Measurements from ENCODE around the gene NUDT1. TPM values are rescaled to one million over a fixed set of nuclear protein-coding genes. Genes with fewer than 3 reads are reported as not detected.

NUDT1 gene
- total and polyA plus RNA-seq, 2 donors (not counting 3 experiments of a cell fraction or from before 2014, with no cell fraction given) = 23.9 to 25.9 TPM

GRCh38 chr7:2245883-2246675 is 4.1 kb downstream of the NUDT1 start:
- Histone ChIP-seq H3K4me2 (ENCODE audit: insufficient read depth, low read length) (no peak overlapping the region), H2AFZ (ENCODE audit: low read depth, low read length) (no peak overlapping the region), H3K4me1 (ENCODE audit: control insufficient read depth, extremely low read depth, insufficient read depth, low read length) (peaks cover 23% of the 10 kb centered on the region), H3K27me3 (ENCODE audit: control insufficient read depth in 2 of 2, insufficient read depth in 2 of 2, low read length in 2 of 2) (no peaks in the 10 kb centered on the region), H3K36me3 (ENCODE audit: control insufficient read depth in 2 of 2, extremely low read depth in 1 of 2, insufficient read depth in 2 of 2, low read length in 2 of 2) (no peaks in the 10 kb centered on the region), H3K9me3 (replicated peaks; ENCODE audit: control insufficient read depth, insufficient read depth, low read length) (no peaks in the 10 kb centered on the region), H3K4me3 (replicated peaks in 1 of 3; ENCODE audit: insufficient read depth in 1 of 3, low read depth in 1 of 3, low read length in 3 of 3) (no peak overlapping the region), H3K27ac (ENCODE audit: insufficient read depth, low read depth, low read length) (no peak overlapping the region), H3K9me1 (replicated peaks; ENCODE audit: control insufficient read depth, extremely low read depth, insufficient read depth, low read length) (no peaks in the 10 kb centered on the region), H3K9ac (replicated peaks; ENCODE audit: extremely low read depth, insufficient read depth, low read length) (no peak overlapping the region), H4K20me1 (replicated peaks; ENCODE audit: control insufficient read depth, extremely low read depth, insufficient read depth, low read length) (no peaks in the 10 kb centered on the region), H3K79me2 (ENCODE audit: control insufficient read depth, insufficient read depth, low read length) (peaks cover 5% of the 10 kb centered on the region)
- POLR2A ChIA-PET = no interaction called here
- CTCF ChIA-PET = interaction anchor here (1.1 to 2.4 kb wide), 2 partner anchors 11 to 102 kb away, joined by 4 to 25 read pairs; no protein-coding TSS in a partner anchor
- DNase-seq (ENCODE audit: low read depth, low spot score) = no peak
- FAIRE-seq = no peak
- intact Hi-C loops (cut with micrococcal nuclease) (no loop called here), dilution Hi-C loops (cut with MboI; ENCODE audit: extremely low pct_ligation_motif_present, low sequenced_read_pairs) (no loop called here)
- TF ChIP-seq JUN (IDR thresholded peaks at IDR 0.05; ENCODE audit: borderline replicate concordance, insufficient read depth, insufficient read length, low read depth) (no peak), MYC (IDR thresholded peaks at IDR 0.05; ENCODE audit: low read depth, low read length) (no peak)
- BruUV-seq (replicated peaks) = no TSS peak

DNA sequence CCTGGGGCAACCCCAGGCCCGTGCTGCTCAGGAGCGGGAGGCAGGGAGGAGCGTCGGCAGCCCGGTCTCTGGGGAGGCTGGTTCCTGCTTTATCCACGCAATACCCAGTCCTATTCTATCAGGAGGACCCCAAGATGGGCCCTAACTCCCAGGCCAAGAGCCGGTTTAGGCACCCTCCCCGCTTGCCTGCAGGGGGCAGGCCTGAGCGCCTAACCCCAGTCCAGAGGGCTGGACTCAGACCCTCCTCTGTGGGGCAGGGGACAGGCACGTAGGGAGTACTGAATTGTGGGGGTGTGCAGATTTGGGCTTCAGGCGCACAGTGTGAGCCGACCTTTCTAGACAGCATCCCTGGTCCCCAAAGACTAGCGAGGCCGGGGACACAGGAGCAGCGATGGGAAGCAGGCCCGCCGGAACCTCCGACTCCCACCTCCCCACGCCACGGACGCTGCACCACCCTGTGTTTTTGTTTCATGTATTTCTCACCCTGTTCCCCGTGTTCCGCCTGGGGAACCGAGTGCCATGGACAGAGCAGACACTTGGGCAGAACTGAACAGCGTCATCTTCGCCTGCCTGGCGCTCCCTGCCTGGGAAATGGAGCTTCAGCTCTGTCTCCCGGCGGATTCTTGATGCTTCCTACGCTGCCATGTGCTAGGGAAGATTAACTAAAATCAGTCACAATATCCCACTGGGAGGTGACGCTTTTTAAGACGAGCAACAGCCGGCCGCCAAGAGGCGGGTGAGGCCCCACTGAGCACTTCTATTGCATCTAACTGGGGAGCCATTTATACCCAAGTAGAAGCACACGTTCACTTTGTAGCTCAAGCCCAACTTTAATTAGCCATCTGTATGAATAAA is 5.3 kb downstream of the NUDT1 start:
- Histone ChIP-seq H3K27me3 (ENCODE audit: control insufficient read depth in 2 of 2, insufficient read depth in 2 of 2, low read length in 2 of 2) (no peaks in the 10 kb centered on the region), H3K27ac (ENCODE audit: insufficient read depth, low read depth, low read length) (no peak overlapping the region), H3K4me2 (ENCODE audit: insufficient read depth, low read length) (no peak overlapping the region), H3K9me3 (replicated peaks; ENCODE audit: control insufficient read depth, insufficient read depth, low read length) (no peaks in the 10 kb centered on the region), H4K20me1 (replicated peaks; ENCODE audit: control insufficient read depth, extremely low read depth, insufficient read depth, low read length) (no peaks in the 10 kb centered on the region), H2AFZ (ENCODE audit: low read depth, low read length) (no peak overlapping the region), H3K9ac (replicated peaks; ENCODE audit: extremely low read depth, insufficient read depth, low read length) (no peak overlapping the region), H3K9me1 (replicated peaks; ENCODE audit: control insufficient read depth, extremely low read depth, insufficient read depth, low read length) (no peaks in the 10 kb centered on the region), H3K36me3 (ENCODE audit: control insufficient read depth in 2 of 2, extremely low read depth in 1 of 2, insufficient read depth in 2 of 2, low read length in 2 of 2) (no peaks in the 10 kb centered on the region), H3K4me1 (ENCODE audit: control insufficient read depth, extremely low read depth, insufficient read depth, low read length) (peaks cover 22% of the 10 kb centered on the region), H3K4me3 (replicated peaks in 1 of 3; ENCODE audit: insufficient read depth in 1 of 3, low read depth in 1 of 3, low read length in 3 of 3) (no peak overlapping the region), H3K79me2 (ENCODE audit: control insufficient read depth, insufficient read depth, low read length) (no peaks in the 10 kb centered on the region)
- TF ChIP-seq GATA2 (IDR thresholded peaks at IDR 0.05; ENCODE audit: insufficient read depth, insufficient read length, low read depth, low read length) (no peak), MYC (IDR thresholded peaks at IDR 0.05; ENCODE audit: low read depth, low read length) (no peak), POLR2AphosphoS5 (IDR thresholded peaks at IDR 0.05; ENCODE audit: insufficient read depth, low read depth, low read length) (no peak), MAX (IDR thresholded peaks at IDR 0.05; ENCODE audit: insufficient read depth, insufficient read length) (no peak), CTCF (IDR thresholded peaks at IDR 0.05; ENCODE audit: extremely low read depth in 1 of 2, insufficient read depth in 1 of 2, low read depth in 1 of 2, low read length in 2 of 2) (peak; percentile 72 to 83), EZH2 (IDR thresholded peaks at IDR 0.05; ENCODE audit: borderline replicate concordance, low read depth, low read length, severe bottlenecking) (no peak), JUN (IDR thresholded peaks at IDR 0.05; ENCODE audit: borderline replicate concordance, insufficient read depth, insufficient read length, low read depth) (no peak)
- FAIRE-seq = no peak
- CTCF ChIA-PET = interaction anchor here (0.8 to 4.4 kb wide), 7 partner anchors 12 to 112 kb away, joined by 3 to 69 read pairs (median 5); no protein-coding TSS in a partner anchor
- DNase-seq (ENCODE audit: low read depth, low spot score) = peak; percentile 24
- intact Hi-C loops (cut with micrococcal nuclease) = loop anchor here (1.0 kb wide), 1 partner anchor 101 kb away; no protein-coding TSS in a partner anchor
- POLR2A ChIA-PET = no interaction called here
- dilution Hi-C loops (cut with MboI; ENCODE audit: extremely low pct_ligation_motif_present, low sequenced_read_pairs) = no loop called here
- no TSS peak for BruUV-seq (replicated peaks)

Data from endothelial cell of umbilical vein (primary cell).